HG02642 (cell line): ENCODE measurements around the gene NSG1.
"Not testable (repeated sequence)": the region's sequence is repeated elsewhere in the genome, so short reads cannot be mapped to it uniquely, and the experiment has no call there.

Experiments used
- ATAC-seq: cut with Tn5 transposase; IDR thresholded peaks from one replicate; pipeline ENCODE4 v1.9.1; 2021; ENCODE audit warnings: mild to moderate bottlenecking; ENCODE audit not compliant: unreplicated experiment, poor library complexity

Gene NSG1

DNA sequence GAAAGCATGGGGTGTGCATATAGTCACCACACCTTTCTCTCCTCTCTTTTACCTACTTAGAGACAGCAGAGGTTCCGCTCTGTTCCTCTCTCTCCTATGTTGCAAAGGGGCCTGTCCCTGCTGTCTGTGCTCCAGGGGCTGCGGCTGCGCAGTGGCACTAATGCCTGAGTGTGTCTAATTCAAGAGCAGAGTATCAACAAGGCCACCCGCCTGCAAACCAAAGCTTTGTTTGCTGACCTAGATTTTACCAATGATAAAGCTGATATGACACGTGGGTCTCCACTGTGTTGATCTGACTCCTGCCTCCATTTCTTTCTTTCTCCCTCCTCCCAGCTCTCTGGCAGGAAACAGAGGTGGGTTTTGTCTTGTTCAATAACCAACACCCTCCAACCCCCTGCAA lies 74.9 kb downstream of the NSG1 start:
- no peak for ATAC-seq

DNA sequence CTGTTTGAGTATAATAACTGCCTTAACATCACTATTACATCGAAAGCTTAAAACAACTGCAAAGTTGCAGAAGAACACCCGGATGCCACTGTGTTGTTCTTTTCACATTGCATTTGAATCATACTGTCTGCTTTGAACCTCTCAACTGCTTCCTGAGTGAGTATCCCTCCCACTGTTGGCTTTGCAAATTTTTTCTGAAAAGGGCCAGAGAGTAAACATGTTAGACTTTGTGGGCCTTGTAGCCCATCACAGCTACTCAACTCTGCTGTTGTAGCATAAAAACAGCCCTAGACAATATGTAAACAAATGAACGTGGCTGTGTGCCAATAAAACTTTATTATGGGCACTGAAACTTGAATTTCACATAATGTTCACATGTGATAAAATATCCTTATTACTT lies 76.1 kb downstream of the NSG1 start:
- ATAC-seq = no peak

DNA sequence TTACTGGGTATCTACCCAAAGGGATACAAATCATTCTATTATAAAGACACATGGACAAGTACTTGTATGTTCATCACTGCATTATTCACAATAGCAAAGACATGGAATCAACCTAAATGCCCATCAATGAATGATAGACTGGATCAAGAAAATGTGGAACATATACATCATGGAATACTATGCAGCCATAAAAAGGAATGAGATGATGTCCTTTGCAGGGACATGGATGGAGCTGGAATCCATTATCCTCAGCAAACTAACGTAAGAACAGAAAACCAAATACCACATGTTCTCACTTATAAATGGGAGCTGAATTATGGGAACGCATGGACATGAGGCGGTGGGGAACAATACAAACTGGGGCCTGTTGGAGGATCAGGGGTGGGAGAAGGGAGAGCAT lies 78.3 kb downstream of the NSG1 start:
- not testable (repeated sequence) for ATAC-seq
